Measurements from ENCODE around the gene SPATA3.

SPATA3 gene

DNA sequence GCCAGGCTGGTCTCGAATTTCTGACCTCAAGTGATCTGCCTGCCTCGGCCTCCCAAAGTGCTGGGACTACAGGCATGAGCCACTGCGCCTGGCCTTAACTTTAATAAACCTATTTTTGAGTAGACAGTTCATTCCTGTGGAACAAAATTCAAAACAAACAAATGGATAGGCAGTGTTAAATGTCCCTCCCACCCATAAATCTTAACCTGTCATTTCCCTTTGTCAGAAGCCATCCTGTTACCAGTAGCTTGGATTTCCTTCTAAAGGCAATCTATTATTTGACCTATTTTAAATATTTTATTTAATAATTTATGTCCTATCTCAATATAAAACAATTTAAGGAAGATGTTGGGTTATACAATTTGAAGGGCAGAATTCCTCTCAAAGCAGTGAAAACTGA is 34.8 kb downstream of the SPATA3 start:
- H3K36me3 ChIP-seq (ENCODE audit: insufficient read depth, low read length): no peaks in the 10 kb centered on the region
- H3K27me3 ChIP-seq (ENCODE audit: insufficient read depth, low read length): peaks cover 22% of the 10 kb centered on the region
- H3K9me3 ChIP-seq (ENCODE audit: low read length): no peaks in the 10 kb centered on the region
- no peak overlapping the region for H3K4me3 ChIP-seq (ENCODE audit: low read length)
- no peaks in the 10 kb centered on the region for H3K4me1 ChIP-seq (ENCODE audit: insufficient read depth, low read length)
- H2AFZ ChIP-seq (ENCODE audit: low read depth, low read length): no peak overlapping the region

- Histone ChIP-seq H3K27me3 (ENCODE audit: insufficient read depth, low read length) (peaks cover 36% of the 10 kb centered on the region), H3K4me3 (ENCODE audit: low read length) (no peak overlapping the region), H3K9me3 (ENCODE audit: low read length) (no peaks in the 10 kb centered on the region), H3K36me3 (ENCODE audit: insufficient read depth, low read length) (no peaks in the 10 kb centered on the region), H3K4me1 (ENCODE audit: insufficient read depth, low read length) (peaks cover 2% of the 10 kb centered on the region), H2AFZ (ENCODE audit: low read depth, low read length) (no peak overlapping the region)
Measured at GRCh38 chr2:231032575-231033140, 36.7 kb downstream of the SPATA3 start.

DNA sequence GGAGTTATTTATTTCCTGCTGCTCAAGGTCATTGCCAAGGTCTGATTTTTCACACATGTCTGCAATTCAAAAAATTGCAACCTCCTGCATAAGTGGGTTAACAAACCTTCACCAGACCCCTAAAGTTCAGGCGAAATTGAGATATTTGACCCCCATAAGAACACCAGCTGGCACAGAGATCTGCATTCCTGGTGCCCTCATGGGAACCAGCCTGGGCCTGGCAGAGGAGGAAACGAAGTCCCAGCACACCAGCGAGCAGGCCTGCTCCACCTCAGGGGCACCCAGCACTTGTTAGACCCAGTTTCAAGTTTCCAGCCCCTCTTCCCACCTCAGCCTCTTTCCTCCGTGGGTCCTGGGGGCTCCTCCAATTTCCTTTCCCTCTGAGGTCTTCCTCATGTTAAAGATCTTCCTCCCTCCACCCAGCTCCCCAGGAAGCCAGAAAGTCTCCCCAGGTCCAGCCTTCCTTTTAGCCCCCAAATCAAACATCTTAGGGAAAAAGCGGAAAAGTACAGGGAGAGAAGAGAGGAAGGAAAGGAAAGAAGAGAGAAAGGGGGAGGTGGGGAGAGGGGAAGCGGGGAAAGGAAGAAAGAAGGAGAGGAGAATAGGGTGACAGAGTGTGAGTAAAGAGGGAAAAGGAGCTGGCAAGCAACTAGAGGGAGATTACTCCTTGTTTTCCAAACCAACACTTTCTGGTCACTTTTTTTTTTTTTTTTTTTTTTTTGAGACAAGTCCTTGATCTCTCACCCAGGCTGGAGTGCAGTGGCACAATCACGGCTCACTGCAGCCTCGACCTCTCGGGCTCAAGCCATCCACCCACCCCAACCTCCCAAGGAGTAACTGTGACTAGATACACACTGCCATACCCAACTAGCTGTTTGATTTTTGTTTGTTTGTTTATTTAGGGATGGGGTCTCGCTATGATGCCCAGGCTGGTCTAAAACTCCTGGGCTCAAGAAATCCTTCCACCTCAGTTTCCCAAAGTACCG is 37.5 kb downstream of the SPATA3 start:
- Histone ChIP-seq H3K4me1 (ENCODE audit: insufficient read depth, low read length) (peaks cover 4% of the 10 kb centered on the region), H3K36me3 (ENCODE audit: insufficient read depth, low read length) (no peaks in the 10 kb centered on the region), H2AFZ (ENCODE audit: low read depth, low read length) (no peak overlapping the region), H3K4me3 (ENCODE audit: low read length) (no peak overlapping the region), H3K9me3 (ENCODE audit: low read length) (no peaks in the 10 kb centered on the region), H3K27me3 (ENCODE audit: insufficient read depth, low read length) (peaks cover 36% of the 10 kb centered on the region)

DNA sequence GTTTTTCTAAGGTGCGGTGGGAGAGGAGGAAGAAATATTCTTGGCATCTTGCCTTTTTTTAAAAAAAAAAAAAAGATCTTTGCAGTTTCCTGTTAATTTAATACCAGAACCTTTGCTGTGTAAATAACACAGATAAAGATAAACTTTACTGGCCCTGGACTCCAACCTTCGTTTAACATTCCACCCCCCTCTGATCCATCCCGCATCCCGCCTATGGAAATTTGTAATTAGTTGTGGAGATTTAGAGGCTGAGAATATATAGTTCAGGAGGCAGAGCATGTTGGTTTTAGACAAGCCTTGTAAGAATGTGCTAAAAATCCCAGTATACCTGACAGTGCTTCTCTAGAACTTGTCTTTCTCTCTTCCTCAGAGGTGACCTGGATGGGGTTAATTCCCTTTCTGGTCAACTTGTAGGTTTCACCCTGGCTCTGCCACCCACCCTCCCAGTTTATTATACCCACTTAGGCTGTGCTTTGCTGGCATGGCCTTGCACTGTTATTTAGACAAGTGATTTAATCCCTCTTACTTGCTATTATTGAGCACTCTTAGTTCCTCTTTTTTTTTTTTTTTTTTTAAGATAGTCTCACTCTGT is 38.5 kb downstream of the SPATA3 start:
- no peaks in the 10 kb centered on the region for H3K9me3 ChIP-seq (ENCODE audit: low read length)
- no peak overlapping the region for H2AFZ ChIP-seq (ENCODE audit: low read depth, low read length)
- H3K4me3 ChIP-seq (ENCODE audit: low read length): no peak overlapping the region
- no peaks in the 10 kb centered on the region for H3K36me3 ChIP-seq (ENCODE audit: insufficient read depth, low read length)
- H3K4me1 ChIP-seq (ENCODE audit: insufficient read depth, low read length): peaks cover 10% of the 10 kb centered on the region
- peaks cover 44% of the 10 kb centered on the region for H3K27me3 ChIP-seq (ENCODE audit: insufficient read depth, low read length)

DNA sequence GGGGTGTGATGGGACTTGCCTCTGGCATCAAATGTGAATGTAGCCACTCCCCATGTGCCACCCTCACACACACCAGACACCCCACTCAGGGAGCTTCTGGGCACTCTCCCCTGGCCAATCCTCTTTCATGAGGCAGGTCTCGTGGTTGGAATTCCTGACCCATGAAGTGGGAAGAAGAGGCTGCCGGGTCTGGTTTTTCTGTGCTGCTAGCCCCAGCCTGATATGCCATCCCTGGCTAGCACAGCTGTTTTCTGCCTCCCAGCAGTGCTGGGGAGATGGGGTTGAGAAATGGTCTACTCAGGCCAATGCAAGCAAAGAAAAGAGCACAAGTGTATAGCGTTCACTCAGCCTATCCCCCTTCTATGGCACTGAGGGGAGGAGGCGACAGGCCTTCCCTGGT is 40.2 kb downstream of the SPATA3 start:
- no peaks in the 10 kb centered on the region for H3K36me3 ChIP-seq (ENCODE audit: insufficient read depth, low read length)
- H3K27me3 ChIP-seq (ENCODE audit: insufficient read depth, low read length): peaks cover 45% of the 10 kb centered on the region
- H3K9me3 ChIP-seq (ENCODE audit: low read length): no peaks in the 10 kb centered on the region
- no peak overlapping the region for H3K4me3 ChIP-seq (ENCODE audit: low read length)
- no peak overlapping the region for H2AFZ ChIP-seq (ENCODE audit: low read depth, low read length)
- H3K4me1 ChIP-seq (ENCODE audit: insufficient read depth, low read length): peaks cover 10% of the 10 kb centered on the region

DNA sequence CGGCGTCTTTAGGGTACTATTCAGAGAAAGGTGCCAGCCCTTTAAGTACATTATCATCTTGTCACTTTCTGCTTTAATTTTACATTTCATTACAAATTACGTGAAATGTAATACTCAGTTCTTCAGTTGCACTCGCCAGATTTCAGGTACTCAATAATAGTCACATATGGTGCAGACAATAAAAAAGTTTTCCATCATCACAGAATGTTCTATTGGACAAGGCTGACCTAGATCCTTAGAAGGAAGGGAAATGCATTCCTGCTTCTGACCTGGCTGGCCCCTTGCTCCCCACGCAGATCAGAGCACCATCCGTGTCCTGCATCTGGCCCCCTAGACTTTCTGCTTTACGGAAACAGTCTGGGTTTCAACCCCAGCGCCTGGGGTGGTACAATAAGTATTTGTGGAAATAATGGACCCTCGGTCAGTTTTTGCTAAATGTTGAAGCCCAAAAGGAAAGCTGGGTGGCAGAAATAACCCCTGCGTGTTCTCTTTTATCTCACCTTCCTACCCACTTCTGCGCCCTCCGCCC is 40.7 kb downstream of the SPATA3 start:
- peaks cover 10% of the 10 kb centered on the region for H3K4me1 ChIP-seq (ENCODE audit: insufficient read depth, low read length)
- H2AFZ ChIP-seq (ENCODE audit: low read depth, low read length): no peak overlapping the region
- H3K36me3 ChIP-seq (ENCODE audit: insufficient read depth, low read length): no peaks in the 10 kb centered on the region
- H3K27me3 ChIP-seq (ENCODE audit: insufficient read depth, low read length): peaks cover 45% of the 10 kb centered on the region
- no peak overlapping the region for H3K4me3 ChIP-seq (ENCODE audit: low read length)
- H3K9me3 ChIP-seq (ENCODE audit: low read length): no peaks in the 10 kb centered on the region

DNA sequence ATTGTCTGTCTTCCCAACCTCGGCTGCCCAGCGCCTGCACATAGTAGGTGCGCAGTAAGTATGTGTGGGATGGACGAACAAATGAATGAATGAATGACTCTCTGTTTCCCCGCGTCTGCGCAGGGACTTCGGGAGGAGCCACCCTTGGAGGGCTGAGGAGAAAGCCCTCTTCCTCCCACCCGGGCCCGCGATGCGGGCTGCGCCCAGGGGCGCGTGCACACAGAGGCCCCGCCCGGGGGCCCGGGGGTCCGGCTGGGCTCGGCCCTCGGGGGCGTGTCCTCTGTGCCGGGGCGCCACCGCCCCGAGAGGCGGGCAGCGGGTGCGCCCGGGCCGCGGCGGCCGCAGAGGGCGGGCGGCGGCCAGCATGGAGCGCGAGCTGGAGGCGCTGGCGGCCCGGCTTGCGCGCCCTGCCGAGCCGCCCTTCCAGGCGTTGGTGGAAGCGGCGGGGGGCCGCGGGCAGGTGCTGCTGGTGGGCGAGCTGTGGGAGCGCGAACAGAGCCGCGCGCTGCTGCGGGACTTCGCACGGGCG is 41.3 kb downstream of the SPATA3 start, which contains the start of gene C2orf72:
TSS of gene C2orf72 (plus strand) at position 322 of the 529 bp plus-strand sequence. CDS start at position 365, 43 bp downstream.
- peaks cover 42% of the 10 kb centered on the region for H3K27me3 ChIP-seq (ENCODE audit: insufficient read depth, low read length)
- H3K4me3 ChIP-seq (ENCODE audit: low read length): peak within 1 kb of the TSS; percentile 63
- no peak within 1 kb of the TSS for H2AFZ ChIP-seq (ENCODE audit: low read depth, low read length)
- H3K36me3 ChIP-seq (ENCODE audit: insufficient read depth, low read length): no peaks in the 10 kb centered on the region
- H3K4me1 ChIP-seq (ENCODE audit: insufficient read depth, low read length): peaks cover 10% of the 10 kb centered on the region
- no peaks in the 10 kb centered on the region for H3K9me3 ChIP-seq (ENCODE audit: low read length)

DNA sequence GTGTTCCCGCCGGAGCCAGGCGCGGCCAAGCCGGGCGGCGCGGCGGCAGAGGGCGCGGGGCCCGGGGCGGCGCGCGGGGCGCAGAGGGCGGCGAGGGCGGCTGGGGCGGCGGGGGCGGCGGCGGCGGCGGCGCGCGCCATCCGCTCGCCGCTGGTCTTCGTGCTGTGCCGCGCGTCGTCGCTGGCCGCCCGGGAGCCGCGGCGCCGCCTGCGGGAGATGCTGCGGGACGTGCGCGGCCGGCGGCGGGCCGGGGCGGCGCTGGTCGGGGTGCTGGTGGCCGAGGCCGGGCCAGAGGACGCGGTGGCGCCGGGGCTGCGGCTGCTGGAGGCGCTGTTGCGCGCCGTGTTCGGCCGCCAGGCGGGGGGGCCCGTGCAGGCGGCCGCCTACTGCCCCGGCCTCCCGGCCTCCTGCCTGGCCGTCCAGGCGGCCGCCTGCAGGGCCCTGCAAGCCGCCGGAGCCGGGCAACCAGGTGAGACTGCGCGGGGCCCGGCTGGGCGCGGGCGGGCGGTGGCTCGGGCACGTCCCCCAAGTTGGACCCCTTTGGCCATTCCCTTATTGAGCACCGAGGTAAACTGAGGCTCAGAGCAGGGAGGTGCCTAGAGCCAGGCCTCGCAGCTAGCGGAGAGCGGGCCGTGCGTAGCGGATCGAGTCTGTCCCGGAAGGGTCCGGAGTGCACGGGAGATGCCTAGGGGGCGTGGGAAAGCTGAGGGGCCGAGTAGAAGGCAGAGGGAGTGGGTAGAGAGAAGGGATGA is 42.0 kb downstream of the SPATA3 start:
- Histone ChIP-seq H3K36me3 (ENCODE audit: insufficient read depth, low read length) (no peaks in the 10 kb centered on the region), H3K27me3 (ENCODE audit: insufficient read depth, low read length) (peaks cover 36% of the 10 kb centered on the region), H3K4me1 (ENCODE audit: insufficient read depth, low read length) (peaks cover 10% of the 10 kb centered on the region), H2AFZ (ENCODE audit: low read depth, low read length) (no peak overlapping the region), H3K4me3 (ENCODE audit: low read length) (peak overlapping the region; percentile 63), H3K9me3 (ENCODE audit: low read length) (no peaks in the 10 kb centered on the region)

DNA sequence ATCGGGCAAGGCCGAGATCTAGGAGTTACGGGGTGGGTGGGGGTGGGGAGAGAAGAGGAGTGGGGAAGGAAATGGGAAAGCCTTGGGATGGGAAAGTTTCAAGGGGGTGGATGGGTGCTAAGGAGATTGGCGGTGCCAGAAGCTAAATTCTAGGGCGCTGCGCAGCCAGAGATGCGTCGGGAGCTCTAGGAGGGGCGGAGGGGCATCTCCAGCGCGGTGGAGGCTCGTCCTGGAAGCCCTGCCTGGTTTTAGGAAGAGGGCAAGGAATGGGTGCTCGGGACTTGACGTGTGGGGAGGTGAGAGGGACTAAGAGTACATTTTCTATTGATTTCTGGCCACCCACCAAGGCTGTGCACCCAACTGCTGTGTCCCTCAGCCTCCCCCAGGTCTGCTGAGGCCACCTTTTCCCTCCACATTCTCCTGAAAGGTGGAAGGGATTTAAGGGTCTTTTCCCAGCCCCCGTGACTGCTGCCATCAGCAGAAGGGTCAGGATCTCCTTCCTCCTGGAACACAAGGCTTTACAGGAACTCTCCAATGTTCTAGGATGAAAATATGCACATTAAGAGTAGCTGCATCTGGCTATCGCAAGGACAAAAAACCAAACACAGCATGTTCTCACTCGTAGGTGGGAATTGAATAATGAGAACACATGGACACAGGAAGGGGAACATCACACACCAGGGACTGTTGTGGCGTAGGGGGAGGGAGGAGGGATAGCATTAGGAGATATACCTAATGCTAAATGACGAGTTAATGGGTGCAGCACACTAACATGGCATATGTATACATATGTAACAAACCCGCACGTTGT is 42.8 kb downstream of the SPATA3 start:
- peaks cover 30% of the 10 kb centered on the region for H3K27me3 ChIP-seq (ENCODE audit: insufficient read depth, low read length)
- no peak overlapping the region for H2AFZ ChIP-seq (ENCODE audit: low read depth, low read length)
- H3K9me3 ChIP-seq (ENCODE audit: low read length): no peaks in the 10 kb centered on the region
- H3K4me3 ChIP-seq (ENCODE audit: low read length): peak overlapping the region; percentile 63
- no peaks in the 10 kb centered on the region for H3K36me3 ChIP-seq (ENCODE audit: insufficient read depth, low read length)
- H3K4me1 ChIP-seq (ENCODE audit: insufficient read depth, low read length): peaks cover 10% of the 10 kb centered on the region

DNA sequence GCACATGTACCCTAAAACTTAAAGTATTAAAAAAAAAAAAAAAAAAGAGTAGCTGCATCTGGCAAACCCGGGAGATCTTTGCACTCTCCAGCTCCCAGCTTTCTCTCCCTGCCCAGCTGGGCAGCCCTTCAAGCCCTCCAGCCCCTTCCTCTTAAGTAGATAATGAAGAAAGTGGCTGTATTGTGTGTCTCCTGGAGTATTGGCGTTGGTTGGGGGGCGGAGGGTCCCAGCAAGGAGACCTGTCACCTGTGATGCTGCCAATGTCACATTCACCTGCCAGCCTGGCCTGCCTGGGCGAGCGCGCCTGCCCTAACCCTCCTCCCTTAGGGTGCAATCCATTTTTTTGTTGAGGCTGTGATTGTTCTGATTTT is 43.4 kb downstream of the SPATA3 start:
- Histone ChIP-seq H2AFZ (ENCODE audit: low read depth, low read length) (no peak overlapping the region), H3K9me3 (ENCODE audit: low read length) (no peaks in the 10 kb centered on the region), H3K4me1 (ENCODE audit: insufficient read depth, low read length) (peaks cover 10% of the 10 kb centered on the region), H3K36me3 (ENCODE audit: insufficient read depth, low read length) (no peaks in the 10 kb centered on the region), H3K27me3 (ENCODE audit: insufficient read depth, low read length) (peaks cover 30% of the 10 kb centered on the region), H3K4me3 (ENCODE audit: low read length) (no peak overlapping the region)

DNA sequence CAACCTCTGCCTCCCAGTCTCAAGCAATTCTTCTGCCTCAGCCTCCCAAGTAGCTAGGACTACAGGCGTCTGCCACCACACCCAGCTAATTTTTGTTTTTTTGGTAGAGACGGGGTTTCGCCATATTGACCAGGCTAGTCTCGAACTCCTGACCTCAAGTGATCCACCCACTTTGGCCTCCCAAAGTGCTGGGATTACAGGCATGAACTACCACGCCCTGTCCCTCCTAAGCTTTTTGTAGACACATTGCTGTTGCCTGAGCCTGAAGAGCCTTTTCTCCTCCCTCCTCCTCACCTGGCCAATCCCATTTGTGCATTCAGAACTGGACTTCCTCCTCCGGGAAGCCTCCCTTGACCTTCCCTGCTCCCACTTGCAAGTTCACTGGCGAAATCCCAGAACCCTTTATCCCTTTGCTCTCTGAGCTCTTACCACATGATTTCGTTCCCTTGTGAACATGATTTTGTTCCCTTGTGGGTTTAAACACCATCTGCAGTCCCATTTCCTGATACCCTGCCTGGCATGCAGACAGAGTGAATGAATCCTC is 44.0 kb downstream of the SPATA3 start:
- H3K4me1 ChIP-seq (ENCODE audit: insufficient read depth, low read length): peaks cover 10% of the 10 kb centered on the region

More for the DNA sequence above, 44.0 kb downstream of the SPATA3 start:
- no peak overlapping the region for H3K4me3 ChIP-seq (ENCODE audit: low read length)
- no peaks in the 10 kb centered on the region for H3K36me3 ChIP-seq (ENCODE audit: insufficient read depth, low read length)
- no peaks in the 10 kb centered on the region for H3K9me3 ChIP-seq (ENCODE audit: low read length)
- H2AFZ ChIP-seq (ENCODE audit: low read depth, low read length): no peak overlapping the region
- H3K27me3 ChIP-seq (ENCODE audit: insufficient read depth, low read length): peaks cover 29% of the 10 kb centered on the region
